ENCODE results near the gene P2RY6. TPM values are rescaled to one million over a fixed set of nuclear protein-coding genes. Genes with fewer than 3 reads are reported as not detected.

P2RY6 gene
- total and polyA plus RNA-seq, 2 of the 8 experiments (the other 6 are each of a cell fraction or from before 2014, with no cell fraction given): 0.15 TPM; not detected in 1

DNA sequence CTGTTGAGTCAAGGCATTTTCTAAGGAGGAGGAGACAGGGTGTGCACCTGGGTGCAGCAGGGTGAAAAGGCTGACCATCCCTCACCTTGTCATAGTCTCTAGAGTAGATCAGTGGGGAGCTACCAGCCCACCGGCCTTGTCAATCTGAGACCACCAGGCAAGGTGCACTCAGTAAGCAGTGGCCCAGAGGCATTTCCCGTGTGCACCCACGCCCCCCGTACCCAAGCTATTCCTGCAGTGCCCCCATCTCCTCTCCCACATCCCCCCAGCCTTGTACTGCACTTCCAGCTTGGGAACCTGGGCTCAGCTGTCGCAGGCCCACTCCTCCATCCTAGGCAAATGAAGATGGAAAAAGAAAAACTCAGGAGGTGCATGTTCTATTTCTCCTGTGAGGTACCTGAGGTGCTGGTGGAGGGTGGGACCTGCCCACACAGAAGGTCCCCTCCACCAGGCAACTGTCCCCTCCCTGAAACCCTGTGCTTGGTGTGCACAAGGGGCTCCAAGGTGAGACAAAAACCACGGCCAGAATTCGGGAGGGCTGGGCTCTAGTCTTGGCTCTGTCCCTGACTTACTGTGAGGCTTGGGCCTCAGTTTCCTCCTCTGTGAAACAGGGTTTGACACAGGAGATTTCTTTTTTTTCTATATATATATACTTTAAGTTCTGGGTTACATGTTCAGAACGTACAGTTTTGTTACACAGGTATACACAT lies 45.7 kb upstream of the P2RY6 start (continued):
- TF ChIP-seq TBP (IDR thresholded peaks at IDR 0.05; ENCODE audit: low read depth, low read length) (no peak), BRCA1 (IDR thresholded peaks at IDR 0.05; ENCODE audit: low read depth, low read length) (no peak), CBX5 (IDR thresholded peaks at IDR 0.05; ENCODE audit: low read depth, low read length) (no peak), SUZ12 (IDR thresholded peaks at IDR 0.05; ENCODE audit: low read length) (no peak), GTF2F1 (IDR thresholded peaks at IDR 0.05; ENCODE audit: borderline replicate concordance, low read depth, low read length) (no peak), TAF7 (optimal IDR thresholded peaks at IDR 0.05; ENCODE audit: borderline replicate concordance, low read depth, low read length) (no peak)

Data from H1 (cell line).